ENCODE data around the gene HECA. TPM values are rescaled to one million over a fixed set of nuclear protein-coding genes. Genes with fewer than 3 reads are reported as not detected.
"Not testable (repeated sequence)": the region's sequence is repeated elsewhere in the genome, so short reads cannot be mapped to it uniquely, and the experiment has no call there.

The HECA gene, protein sequence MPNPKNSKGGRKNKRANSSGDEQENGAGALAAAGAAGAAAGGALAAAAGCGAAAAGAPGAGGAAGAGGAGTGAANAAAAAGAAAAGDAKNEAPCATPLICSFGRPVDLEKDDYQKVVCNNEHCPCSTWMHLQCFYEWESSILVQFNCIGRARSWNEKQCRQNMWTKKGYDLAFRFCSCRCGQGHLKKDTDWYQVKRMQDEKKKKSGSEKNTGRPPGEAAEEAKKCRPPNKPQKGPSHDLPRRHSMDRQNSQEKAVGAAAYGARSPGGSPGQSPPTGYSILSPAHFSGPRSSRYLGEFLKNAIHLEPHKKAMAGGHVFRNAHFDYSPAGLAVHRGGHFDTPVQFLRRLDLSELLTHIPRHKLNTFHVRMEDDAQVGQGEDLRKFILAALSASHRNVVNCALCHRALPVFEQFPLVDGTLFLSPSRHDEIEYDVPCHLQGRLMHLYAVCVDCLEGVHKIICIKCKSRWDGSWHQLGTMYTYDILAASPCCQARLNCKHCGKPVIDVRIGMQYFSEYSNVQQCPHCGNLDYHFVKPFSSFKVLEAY
- 24.9 and 30.3 TPM in 2 replicates for total RNA-seq

DNA sequence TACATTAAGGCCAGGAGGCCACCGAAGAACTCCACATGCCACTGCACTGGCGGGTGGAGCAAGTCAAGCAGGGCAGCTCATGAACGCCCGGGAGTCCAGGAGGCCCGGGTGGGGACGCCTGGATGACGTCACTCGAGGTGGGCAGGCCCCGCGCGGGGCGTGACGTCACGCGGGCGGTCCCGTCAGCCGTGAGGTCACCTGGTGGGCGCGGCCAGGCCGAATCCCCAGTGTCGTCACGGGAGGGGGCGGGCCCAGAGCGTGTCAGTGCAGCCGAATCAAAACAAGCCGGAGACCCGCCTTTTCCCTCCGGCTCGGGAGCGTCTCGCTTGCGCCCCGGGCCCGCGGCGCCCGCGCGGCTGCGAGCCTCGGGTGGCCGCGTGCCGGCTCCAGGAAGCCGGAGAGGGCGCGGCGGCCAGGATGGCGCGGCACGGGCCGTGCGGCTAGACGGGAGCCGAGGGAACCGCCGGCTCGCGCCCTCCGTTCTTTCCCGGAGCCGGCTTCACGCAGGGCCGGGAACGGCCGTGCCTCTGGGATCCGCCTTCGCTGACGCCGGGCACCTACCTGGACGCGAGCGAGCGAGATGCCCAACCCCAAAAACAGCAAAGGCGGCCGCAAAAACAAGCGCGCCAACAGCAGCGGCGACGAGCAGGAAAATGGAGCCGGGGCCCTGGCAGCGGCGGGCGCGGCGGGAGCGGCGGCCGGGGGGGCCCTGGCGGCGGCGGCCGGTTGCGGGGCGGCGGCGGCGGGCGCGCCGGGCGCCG lies at the start of gene HECA:
Gene HECA, plus strand, starts transcription at position 264 of the 761 bp plus-strand sequence. Its CDS starts 317 bp downstream, at position 581.
- peak; percentile 87 to 96 for DNase-seq (ENCODE audit: low read depth in 2 of 2)

- DNase-seq (ENCODE audit: low read depth in 2 of 2), result no peak
These were observed 43.1 kb upstream of the HECA start for GRCh38 chr6:139091826-139092225.

GRCh38 chr6:139099984-139100383 lies 34.9 kb upstream of the HECA start:
- no peak for DNase-seq (ENCODE audit: low read depth in 2 of 2)

GRCh38 chr6:139107051-139107450 lies 27.8 kb upstream of the HECA start:
- DNase-seq (ENCODE audit: low read depth in 2 of 2), result no peak

GRCh38 chr6:139108378-139108777 lies 26.5 kb upstream of the HECA start:
- DNase-seq (ENCODE audit: low read depth in 2 of 2), result no peak

- DNase-seq (ENCODE audit: low read depth in 2 of 2), result peak; percentile 5 to 50
These were observed 25.3 kb upstream of the HECA start for GRCh38 chr6:139109558-139109957.

DNA sequence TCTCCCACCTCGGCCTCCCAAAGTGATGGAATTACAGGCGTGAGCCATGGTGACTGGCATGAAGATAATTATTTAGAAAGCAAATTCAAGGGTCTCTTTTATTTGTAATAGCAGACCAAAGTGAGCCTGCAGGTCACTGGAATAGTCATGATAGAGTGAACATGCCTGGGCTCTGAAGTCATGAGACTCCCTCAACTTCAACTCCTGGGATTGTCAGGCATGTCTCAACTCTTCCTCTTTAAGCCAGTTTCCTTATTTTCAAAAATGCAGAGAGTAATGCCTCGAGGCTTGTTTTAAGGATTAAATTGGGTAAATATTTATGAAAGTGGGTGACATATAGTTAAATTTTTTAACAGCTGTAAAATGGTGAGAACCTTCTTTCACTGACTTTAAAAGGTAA lies 22.7 kb upstream of the HECA start:
- no peak for DNase-seq (ENCODE audit: low read depth in 2 of 2)

GRCh38 chr6:139112561-139112960 lies 22.3 kb upstream of the HECA start:
- no peak for DNase-seq (ENCODE audit: low read depth in 2 of 2)

DNA sequence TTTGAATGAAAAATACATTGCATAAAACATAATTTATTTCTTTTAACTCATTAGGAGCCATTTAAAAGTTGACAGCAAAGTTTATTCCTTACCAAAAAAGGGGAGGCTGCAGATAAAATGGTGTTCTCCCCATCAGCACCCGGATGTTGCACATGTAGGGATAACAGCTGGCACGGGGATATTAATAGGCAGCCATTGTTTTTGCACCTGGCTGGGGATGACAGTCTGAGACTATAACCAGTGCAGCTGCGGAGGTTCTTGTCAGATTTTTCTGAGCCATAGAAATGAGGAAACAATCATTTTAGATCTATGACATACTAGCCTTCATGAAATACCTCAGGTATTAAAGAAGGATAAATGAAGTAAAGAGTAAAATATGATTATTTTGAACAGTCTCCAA lies 20.1 kb upstream of the HECA start:
- no peak for DNase-seq (ENCODE audit: low read depth in 2 of 2)

GRCh38 chr6:139115989-139116758 lies 18.7 kb upstream of the HECA start:
- no peak for DNase-seq (ENCODE audit: low read depth in 2 of 2)

- no peak for DNase-seq (ENCODE audit: low read depth in 2 of 2)
These were observed 17.1 kb upstream of the HECA start for GRCh38 chr6:139117734-139118133.

- no peak for DNase-seq (ENCODE audit: low read depth in 2 of 2)
These were observed 15.3 kb upstream of the HECA start for GRCh38 chr6:139119552-139119951.

- not testable (repeated sequence) for DNase-seq (ENCODE audit: low read depth in 2 of 2)
These were observed 12.1 kb upstream of the HECA start for GRCh38 chr6:139122823-139123222.

DNA sequence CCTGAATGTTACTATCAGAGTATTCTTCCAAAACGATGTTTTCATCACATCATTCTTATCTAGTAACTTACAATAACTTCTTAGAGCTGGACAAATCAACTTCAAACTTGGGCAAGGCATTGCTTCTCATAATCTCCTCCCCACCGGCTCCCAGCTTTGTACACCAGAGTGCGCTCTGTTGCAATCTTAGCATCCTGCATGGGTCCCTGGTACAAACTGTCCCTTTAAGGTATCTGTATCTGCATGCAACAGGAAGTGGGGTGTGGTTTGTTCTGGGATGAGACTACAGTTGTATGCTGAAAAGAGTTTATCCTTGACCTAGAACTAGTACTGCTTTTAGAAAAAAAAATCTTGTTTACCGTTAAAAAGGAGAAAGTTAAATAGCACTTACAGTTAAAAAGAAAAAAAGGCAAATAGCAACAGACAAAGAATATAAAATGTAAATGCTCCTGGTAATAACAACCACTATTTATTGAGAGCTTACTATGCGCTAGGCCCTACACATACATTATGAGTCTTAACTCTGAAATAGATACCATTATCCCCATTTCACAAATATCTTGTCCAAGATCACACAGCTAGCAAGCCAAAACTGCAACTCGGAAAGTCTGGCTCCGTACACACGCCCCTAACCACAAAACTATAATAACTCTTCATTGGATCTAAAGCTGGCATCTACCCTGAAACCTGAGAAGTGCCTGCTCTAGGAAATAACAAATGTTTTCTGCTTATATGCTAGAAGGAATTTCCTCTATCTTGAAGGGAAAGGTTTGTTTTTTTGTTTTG lies 9.8 kb upstream of the HECA start:
- peak in 1 of 2 donors; percentile 45 for DNase-seq (ENCODE audit: low read depth in 2 of 2)

- peak in 1 of 2 donors; percentile 23 for DNase-seq (ENCODE audit: low read depth in 2 of 2)
These were observed 8.6 kb upstream of the HECA start for GRCh38 chr6:139126255-139126654.

DNA sequence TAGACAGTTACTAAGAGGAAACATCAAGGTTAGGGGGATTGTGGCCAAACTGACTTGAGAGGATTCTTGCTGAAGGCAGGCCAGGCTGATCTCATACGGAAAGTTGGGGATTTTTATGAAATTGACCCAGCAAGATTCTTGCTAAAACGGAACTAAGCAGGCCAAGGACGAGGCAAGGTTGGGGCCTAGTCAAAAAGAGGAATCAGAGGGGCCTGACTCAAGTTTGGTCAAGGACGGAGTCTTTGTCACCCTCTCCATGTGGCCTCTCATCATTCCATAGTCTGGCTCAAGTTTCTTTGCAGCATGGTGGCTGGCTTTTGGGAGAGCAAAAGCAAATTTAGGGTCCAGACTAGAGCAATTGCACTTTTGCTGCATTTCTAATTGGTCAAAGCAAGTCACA lies 7.9 kb upstream of the HECA start:
- DNase-seq (ENCODE audit: low read depth in 2 of 2), result no peak

GRCh38 chr6:139129284-139129683 lies 5.6 kb upstream of the HECA start:
- no peak for DNase-seq (ENCODE audit: low read depth in 2 of 2)

DNA sequence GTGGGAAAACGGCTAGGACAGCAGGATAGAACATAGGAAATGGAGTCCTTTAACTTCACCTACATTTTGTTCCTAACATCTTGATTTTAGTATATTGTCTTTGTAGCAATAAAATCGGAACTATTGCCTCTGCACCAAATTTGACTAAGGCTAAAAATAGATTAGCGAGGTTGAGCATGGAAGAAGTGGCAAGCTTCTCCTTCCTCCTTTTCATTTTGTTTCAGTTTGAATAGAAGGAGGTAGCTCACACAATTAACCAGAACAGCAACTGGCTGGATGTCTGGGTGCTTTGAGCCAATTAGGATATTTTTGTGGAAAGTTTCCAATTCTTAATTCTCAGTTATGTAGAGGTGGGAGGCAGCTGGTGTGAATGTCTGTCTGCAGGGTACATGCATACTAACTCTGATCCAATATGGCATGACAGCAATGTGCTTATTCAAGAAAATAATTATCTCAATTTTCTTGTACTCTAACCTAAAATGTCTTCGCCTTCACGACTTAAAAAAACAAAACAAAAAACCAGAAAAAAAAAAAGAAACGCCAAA lies 3.1 kb upstream of the HECA start:
- DNase-seq (ENCODE audit: low read depth in 2 of 2), result no peak

DNA sequence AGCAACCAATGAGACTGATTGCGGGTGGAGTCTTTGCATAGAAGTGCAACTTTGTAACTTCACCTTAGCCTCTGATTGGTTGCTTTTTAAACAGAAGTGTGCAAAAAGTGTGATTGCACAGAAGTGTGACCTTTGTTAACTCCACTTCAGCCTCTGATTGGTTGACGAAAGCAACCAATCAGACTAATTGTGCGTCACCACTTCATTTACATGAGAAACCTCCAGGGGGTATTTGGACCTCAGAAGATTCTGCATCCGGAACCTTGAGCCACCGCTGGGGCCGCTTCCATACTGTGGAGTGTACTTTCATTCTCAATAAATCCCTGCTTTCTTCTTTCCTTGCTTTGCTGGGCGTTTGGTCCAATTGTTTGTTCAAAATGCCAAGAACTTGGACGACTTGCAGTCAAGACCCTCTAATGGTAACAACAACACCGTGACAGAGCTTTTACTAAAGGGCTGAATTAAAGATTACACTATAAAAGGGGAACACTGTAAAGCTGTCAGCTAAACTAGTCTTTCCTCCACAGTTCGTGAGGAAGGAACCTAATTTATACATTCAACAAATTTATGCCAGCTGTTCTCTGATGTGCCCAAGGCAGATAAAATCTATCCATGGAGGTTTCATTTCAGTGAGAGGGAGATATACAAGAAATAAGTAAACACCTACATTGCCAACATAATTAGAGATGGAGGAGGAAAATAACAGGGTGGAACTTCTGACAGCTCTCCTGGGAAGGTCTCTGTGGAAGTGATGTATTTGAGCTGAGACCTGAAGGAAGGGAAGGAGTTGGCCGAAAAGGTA lies 1.4 kb upstream of the HECA start:
- DNase-seq (ENCODE audit: low read depth in 2 of 2), result no peak

- no peak for DNase-seq (ENCODE audit: low read depth in 2 of 2)
These were observed 850 bp upstream of the HECA start for GRCh38 chr6:139134064-139134395.
